Gastrocnemius medialis (tissue), 4 donors: ENCODE results near the gene CUTC.

Experiments
- CTCF ChIP-seq, 5 experiments: fragments of 450-650 bp in 3 of 5; fragments of 200-600 bp in 2 of 5; sonication (generic) in 2 of 5; IDR thresholded peaks in 4 of 5; conservative IDR thresholded peaks in 1 of 5; 1 replicate in 4 of 5; 2 replicates in 1 of 5; pipeline ENCODE4 v1.5.1; 2016 to 2019; ENCODE audit warnings: antibody characterized with exemption in 5 of 5, mild to moderate bottlenecking in 3 of 5, moderate library complexity in 3 of 5
- POLR2A ChIP-seq, 2 donors: fragments of 450-650 bp; IDR thresholded peaks; one replicate each; pipeline ENCODE4 v1.6.1; 2017; ENCODE audit warnings: antibody characterized with exemption in 2 of 2, mild to moderate bottlenecking in 2 of 2, moderate library complexity in 2 of 2

- TF ChIP-seq CTCF (IDR thresholded peaks at IDR 0.05 in 4 of 5, conservative IDR thresholded peaks at IDR 0.05 in 1 of 5) (no peak), POLR2A (IDR thresholded peaks at IDR 0.05) (no peak)
These were observed 23.5 kb upstream of the CUTC start for GRCh38 chr10:99708428-99709012.
